Medulla oblongata (tissue), 1 donor: ENCODE measurements around the gene PPM1H.

Experiments used
- DNase-seq: peaks from one replicate; pipeline ENCODE4 v3.0.0-alpha.2; 2015; ENCODE audit errors: extremely low spot score

PPM1H gene

DNA sequence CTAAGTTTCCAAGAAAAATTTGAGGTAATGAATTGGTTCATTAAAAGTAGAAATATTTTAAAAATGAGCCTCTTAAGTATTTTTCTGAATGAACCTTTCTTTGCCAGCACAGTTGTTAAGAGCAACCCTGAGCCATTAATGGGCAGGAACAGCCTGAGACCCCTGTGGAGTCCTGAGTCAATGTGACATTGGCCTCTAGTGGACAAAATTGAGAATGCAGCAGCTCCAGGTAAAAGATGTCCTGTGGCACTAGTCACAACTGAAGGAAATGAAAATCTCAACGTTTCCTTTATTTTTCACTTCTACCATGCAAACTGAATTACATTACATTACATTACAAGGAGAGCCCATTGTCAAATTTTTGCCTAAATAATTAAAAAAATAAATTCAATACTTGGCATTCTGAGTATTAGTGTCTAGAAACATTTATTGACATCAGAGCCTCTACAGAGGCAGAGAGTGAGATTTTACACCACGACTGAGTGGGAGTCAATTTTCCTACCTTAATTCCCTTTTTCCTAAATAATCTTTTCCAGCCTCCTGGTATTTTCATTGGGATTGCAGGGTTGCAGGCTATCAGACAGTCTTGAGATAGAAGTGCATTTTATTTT is 135.7 kb downstream of the PPM1H start:
- DNase-seq: peak; percentile 89

DNA sequence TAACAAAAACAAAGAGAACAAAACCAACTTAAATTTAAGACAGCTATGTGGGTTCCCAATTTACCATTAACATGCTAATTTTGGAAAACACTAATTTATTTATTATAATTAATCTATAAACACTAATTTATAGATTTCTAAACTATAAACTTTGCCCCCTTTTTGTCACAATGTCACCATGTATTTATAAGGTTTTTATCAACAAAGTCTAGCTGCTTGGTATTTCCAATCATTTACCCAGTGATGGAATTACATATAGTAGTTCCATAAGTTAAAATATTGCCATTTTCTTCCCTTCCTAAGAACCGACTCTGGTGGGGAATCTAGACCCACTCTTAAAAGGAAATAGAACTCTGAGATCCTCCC is 140.7 kb downstream of the PPM1H start:
- DNase-seq: no peak

GRCh38 chr12:62793256-62794217 is 141.4 kb downstream of the PPM1H start:
- DNase-seq: peak; percentile 95

DNA sequence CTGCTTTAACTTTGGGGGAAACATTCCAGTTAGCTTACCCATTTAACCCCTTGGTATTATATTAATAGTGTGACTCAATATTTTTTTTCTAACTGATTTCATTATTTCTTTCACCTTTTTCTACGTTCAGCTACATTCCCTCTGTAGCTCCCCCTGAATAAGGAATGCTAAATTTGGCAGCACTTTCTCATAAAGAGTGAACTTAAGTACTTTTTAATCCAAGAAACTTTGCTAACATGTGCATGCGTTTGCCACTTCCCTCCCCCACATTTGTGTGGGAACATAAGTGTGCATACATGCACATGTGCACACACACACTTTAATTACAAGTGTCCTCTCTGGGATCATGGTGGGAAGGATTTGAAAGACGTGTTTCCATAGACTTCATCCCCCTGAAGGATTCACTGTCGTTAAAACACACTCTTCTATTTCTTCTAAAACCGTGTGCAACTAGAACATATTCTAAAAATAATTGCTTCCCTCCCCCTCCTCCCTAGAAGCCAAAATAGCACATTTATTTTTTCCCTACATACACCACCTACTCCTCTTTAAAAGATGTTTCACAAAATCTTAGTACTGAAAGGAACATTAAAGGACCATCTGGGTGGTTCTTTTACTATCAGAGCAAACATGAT is 142.6 kb downstream of the PPM1H start:
- no peak for DNase-seq

DNA sequence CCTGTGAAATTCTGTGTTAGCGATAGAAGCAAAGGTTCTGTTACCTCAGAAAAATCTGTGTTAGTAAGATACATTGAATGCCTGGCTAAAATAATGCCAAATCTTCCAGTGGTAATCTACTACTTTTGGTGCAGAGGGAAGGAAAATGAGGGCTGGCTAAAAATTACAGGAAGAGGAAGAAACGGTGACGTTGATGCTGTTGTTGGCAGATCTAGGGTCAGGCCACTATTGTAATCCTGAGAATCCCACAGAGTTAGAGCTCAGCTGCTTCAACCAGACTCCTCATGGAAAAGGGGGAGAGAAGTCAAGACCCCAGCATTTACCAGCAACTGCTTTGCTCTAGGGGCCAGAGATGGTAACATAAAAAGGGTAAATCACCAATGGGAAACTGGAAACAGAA is 145.1 kb downstream of the PPM1H start:
- no peak for DNase-seq

- no peak for DNase-seq
Measured at GRCh38 chr12:62787611-62788010, 147.3 kb downstream of the PPM1H start.

DNA sequence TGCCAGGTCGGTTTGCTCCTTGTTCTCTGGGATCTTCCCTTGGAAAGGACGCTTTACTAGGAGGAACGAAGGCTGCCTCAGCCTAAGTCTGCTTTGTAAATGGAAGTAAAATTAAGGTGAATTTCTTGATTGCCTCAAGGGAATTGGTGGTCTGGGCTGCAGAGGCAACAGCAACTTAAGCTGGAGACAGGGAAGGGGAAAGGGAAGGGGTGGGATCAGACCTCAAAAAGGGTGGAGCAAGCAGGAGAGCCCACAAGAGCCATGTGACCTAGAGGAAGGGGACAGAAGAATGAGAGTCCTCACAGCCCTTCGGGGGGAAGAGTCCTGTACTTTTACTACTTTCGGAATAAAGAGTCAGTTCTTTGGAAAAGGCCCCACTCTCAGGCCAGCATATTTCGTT is 147.9 kb downstream of the PPM1H start:
- no peak for DNase-seq

DNA sequence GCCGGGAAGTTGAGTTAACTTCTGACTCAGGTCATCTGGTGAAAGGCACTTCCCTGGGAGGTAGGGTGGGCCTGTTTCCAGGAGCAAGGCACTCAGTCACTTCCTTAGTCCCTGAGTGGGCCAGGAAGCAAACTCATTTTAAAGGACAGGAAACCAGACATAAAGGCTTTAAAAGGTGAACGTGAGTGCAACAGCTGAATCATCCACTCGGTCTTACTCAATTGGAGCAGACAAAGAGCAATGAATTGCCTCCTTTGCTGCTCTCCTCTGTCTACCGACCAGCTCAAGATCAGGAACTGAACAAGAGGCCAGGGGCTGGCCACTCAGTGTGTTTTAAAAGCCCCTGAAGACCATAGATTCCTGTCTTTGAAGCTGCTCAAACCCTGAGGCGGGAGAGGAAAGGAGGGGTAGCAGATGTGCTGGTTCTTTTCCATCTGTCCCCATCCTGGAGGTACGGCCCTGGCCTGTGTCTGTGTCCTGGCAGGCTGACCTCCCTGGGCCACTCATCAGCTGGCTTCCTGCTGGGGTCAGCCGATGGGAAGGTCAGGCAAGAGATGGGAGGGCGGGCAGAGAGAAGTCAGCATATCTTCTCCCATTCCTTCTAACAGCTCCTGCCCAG is 148.9 kb downstream of the PPM1H start:
- DNase-seq: no peak

DNA sequence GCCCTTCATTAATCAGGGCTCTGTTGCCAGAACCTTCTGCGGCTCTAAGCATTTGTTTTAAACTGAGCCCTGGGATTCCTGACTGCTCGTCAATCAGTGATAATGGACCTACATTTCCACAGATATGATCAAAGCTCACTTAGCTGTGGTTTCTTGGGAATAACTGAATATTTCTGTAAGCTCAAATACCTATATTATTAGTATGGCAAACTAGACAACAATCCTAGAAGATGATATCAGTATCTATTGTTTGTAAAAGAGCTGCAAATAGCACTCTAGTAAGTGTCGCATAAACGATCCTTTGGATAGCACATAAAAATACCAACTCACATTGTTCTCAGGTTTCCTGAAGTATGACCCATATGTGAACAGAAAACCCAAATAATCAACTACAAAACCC is 150.4 kb downstream of the PPM1H start:
- DNase-seq: no peak

DNA sequence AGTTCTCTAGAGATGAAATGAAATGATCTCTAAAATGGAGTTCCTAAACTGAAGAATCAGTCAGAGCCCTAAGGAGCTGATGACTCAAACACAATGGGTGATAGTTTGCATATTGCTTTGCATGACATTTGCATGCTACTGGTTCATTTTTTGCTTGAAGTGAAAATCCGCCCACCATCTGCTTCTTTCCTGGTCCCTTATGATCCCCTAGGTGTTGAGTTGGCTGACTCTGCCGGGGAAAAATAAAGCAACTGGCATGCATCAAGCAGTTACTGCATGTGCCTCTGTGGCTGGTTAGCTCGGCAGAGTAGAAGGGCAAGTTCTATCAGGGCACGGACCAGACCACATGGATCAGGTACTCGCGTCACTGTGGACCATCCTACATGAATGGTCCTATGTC is 151.1 kb downstream of the PPM1H start:
- no peak for DNase-seq

- no peak for DNase-seq
Measured at GRCh38 chr12:62781136-62781880, 153.6 kb downstream of the PPM1H start.

- DNase-seq: no peak
Measured at GRCh38 chr12:62779488-62779887, 155.5 kb downstream of the PPM1H start.

GRCh38 chr12:62778187-62778586 is 156.8 kb downstream of the PPM1H start:
- DNase-seq: no peak

DNA sequence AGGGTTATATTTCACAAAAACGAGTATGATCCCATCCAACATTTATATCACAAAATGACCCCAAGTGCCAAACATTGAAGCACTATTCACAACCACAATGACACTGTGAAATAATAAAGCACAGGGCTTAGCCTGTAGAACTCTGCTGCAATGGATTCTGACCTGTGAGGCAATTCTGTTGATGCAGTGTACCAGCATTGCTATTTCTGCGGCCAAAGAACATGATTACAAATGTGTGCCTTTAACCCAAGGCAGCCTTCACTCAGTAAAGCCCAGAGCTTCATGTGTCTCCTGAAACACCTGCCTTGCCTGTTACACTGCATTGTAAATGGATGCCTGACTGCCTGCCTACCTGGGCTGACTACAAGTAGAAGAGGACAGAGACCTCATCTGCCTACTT is 158.0 kb downstream of the PPM1H start:
- no peak for DNase-seq

DNA sequence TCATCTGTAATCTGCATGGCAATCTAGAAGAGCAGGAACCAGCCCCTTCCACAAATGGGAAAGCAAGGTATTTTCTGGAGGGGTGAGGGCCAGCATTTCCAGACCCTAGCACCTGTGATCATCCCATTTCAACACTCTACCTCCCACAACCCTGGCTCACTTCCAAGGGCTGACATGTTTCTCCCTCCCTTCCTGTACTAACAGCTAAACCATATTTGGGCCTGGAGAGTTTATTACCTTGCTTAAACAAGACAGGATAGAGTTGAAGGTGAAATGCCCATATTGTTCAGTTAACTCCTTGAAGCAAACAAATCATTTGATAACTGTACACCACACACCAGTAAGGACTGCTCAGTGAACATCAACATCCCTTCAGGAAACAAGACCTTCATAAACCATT is 158.4 kb downstream of the PPM1H start:
- no peak for DNase-seq

DNA sequence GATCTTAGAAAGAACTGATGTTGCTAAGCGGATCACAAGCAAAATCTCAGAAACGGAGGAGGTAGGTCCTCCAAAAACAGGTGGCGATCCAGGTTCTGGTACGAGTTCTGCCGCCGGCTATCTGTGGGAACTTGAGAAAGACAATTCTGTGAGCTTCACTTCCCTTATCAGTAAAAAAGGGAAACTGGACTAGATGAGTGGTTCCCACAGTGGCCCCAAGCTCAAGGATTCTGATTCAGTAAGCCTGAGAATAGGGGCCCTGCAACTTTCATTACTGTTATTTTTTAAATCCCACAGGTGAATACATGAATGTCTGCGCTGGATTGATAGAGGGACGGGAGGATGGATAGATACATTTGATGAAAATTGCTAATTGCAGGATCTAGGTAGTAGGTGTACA is 160.2 kb downstream of the PPM1H start:
- DNase-seq: no peak

DNA sequence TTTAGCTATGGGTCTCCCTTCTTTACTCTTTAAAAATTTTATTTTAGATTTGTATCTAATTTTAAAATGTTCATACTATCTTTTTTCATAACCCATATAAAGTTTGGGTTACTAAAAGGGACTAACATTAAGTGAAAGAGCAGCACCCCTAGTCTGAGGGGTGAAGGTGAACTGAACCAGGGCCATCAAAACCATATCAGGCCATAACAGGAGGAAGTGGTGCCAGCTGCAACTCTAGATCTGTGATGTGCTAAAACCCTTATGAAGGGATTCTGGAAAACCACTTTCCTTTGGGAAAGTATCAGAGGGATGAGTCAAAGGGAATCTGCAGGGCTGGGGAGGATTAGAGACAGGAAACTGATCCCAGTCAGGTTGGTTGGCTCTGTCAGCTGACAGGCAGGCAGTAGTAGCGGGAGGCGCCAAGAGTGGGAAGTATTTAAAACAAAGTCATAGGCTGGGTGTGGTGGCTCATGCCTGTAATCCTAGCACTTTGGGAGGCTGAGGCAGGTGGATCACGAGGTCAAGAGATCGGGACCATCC is 162.5 kb downstream of the PPM1H start:
- no peak for DNase-seq

GRCh38 chr12:62771828-62772227 is 163.1 kb downstream of the PPM1H start:
- DNase-seq: no peak

DNA sequence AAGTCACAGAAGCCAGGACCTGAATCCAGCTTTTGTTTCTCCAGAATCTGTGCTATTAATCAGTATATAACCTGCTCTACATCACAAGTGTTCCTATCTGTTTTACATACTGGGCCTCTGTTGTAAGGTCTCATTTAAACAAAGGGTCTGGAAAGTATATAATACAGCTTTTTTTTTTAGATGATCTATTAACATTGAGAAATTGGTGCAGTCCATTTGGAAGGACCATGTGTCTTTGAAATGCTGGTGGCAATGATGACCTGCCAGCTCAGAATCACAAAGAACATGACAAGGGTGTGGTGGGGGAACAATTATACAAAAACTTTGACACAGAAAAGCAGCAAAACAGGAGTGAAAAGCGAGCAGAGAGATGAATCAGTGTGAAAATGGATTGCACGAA is 164.6 kb downstream of the PPM1H start:
- no peak for DNase-seq

DNA sequence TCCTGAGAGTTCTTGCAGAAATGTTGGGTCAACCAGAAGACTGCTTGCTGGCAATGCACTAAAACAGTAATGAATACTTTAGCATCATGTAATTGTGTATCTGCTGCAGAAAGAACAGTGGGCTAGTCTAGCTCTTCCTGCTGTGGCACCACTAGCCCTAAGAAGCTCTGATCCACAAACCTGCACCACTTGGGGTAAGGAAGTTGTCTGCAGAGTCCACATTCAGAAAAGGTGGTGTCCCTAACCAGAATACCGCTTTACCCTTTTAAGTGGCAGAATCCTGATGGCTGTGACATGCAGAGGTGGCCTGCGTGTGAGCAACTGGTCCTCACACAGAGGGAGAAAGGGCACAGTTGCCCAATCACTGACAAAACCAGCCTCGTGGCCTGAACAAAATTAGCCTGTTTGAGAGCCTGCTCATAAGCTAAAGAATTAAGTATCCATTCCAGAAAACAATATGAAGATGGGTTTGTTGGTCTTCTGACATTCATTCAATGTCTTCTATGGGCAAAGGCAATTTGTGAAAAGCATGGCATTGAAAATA is 165.8 kb downstream of the PPM1H start:
- no peak for DNase-seq

DNA sequence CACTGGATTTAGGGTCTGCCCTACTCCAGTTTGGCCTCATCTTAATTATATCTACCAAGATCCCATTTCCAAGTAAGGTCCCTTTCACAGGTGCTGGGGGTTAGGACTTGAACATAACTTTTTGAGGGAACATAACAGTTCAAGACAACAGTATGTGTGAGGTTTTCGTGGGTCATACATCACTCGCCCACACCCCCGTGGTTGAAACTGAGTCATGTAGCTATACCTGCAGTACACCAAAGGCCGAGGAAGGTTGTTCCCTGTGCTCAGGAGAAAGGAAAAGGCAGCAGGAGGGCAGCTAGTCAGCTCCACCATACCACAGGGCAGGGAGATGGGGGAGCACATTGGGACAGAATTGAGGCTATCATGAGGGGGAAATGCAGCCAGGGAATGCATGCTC is 167.0 kb downstream of the PPM1H start:
- no peak for DNase-seq
